Natural killer cell (primary cell): ENCODE measurements around the gene SRI. TPM values are rescaled to one million over a fixed set of nuclear protein-coding genes. Genes with fewer than 3 reads are reported as not detected.
A peak's percentile ranks its signal among the peaks of the same experiment; 100 is the strongest.

ENCODE experiments used
- ATAC-seq, 3 donors: fragments of 150-1000 bp in 2 of 3; fragments of 200-7000 bp in 1 of 3; cut with Tn5 transposase; 1 replicate in 1 of 3; 2 replicates in 2 of 3; pipeline ENCODE4 v1.10.0; 2021; ENCODE audit warnings: mild to moderate bottlenecking in 2 of 3, moderate library complexity in 2 of 3
- DNase-seq, 2 donors: peaks; one replicate each; pipeline versions ENCODE4 v3.0.0 to v3.0.0-alpha.2; 2013 to 2021; ENCODE audit warnings: mixed read lengths in 1 of 2
- H3K27ac ChIP-seq: one replicate; pipeline ENCODE4 v1.5.1; 2013; ENCODE audit warnings: mild to moderate bottlenecking, low read length
- H3K27me3 ChIP-seq: one replicate; pipeline ENCODE4 v1.6.1; 2013; ENCODE audit warnings: low read length; ENCODE audit not compliant: control insufficient read depth, insufficient read depth
- H3K36me3 ChIP-seq: one replicate; pipeline ENCODE4 v1.6.1; 2013; ENCODE audit warnings: low read length; ENCODE audit not compliant: control insufficient read depth, insufficient read depth
- H3K4me1 ChIP-seq: one replicate; pipeline ENCODE4 v1.6.1; 2013; ENCODE audit warnings: low read length; ENCODE audit not compliant: control insufficient read depth, insufficient read depth
- H3K4me3 ChIP-seq: one replicate; pipeline ENCODE4 v1.5.1; 2013; ENCODE audit warnings: low read length
- H3K9me3 ChIP-seq: one replicate; pipeline ENCODE4 v1.6.1; 2013; ENCODE audit warnings: low read length; ENCODE audit not compliant: control insufficient read depth, insufficient read depth
- H3K27ac Mint-ChIP-seq, 2 donors: one replicate each; pipeline ENCODE4 v1.8.0; 2022; ENCODE audit warnings: mild to moderate bottlenecking in 2 of 2, mixed read lengths in 2 of 2, moderate library complexity in 1 of 2
- H3K27me3 Mint-ChIP-seq, 2 donors: one replicate each; pipeline ENCODE4 v1.8.0; 2022; ENCODE audit warnings: low read depth in 2 of 2, mixed read lengths in 2 of 2
- H3K36me3 Mint-ChIP-seq: one replicate; pipeline ENCODE4 v1.8.0; 2022; ENCODE audit warnings: mixed read lengths
- H3K4me1 Mint-ChIP-seq, 2 donors: one replicate each; pipeline ENCODE4 v1.8.0; 2022; ENCODE audit warnings: mixed read lengths in 2 of 2
- H3K4me3 Mint-ChIP-seq: one replicate; pipeline ENCODE4 v1.8.0; 2022; ENCODE audit warnings: mild to moderate bottlenecking, moderate library complexity, mixed read lengths
- H3K9me3 Mint-ChIP-seq, 2 donors: one replicate each; pipeline ENCODE4 v1.8.0; 2022; ENCODE audit warnings: mixed read lengths in 2 of 2
- WGBS: methylation state at CpG from one replicate; pipeline ENCODE4 v1.1.7; 2013; ENCODE audit warnings: missing lambda C conversion rate; ENCODE audit not compliant: insufficient coverage; 5-methylcytosine and 5-hydroxymethylcytosine counted together
- intact Hi-C: fragments of 100-400 bp; cut with micrococcal nuclease; formaldehyde crosslinking; loops from one replicate; pipeline ENCODE4 v1.14.2; 2022
- total RNA-seq, 4 donors: library from RNA; stranded (reverse); fragments of 120-200 nt in 1 of 4; gene quantifications; one replicate each; pipeline versions ENCODE4 v1.2.3 to v1.2.4, GENCODE V29; 2013 to 2022
- TF ChIP-seq, protein P1 (sequence below): fragments of 200-600 bp; IDR thresholded peaks from one replicate; pipeline ENCODE4 v1.8.0; 2022; ENCODE audit warnings: antibody characterized with exemption

The SRI gene
- total RNA-seq, 3 donors from 2014 or later (not counting 1 experiment from before 2014, with no cell fraction given): 67.9 to 75.0 (median 68.6) TPM

GRCh38 chr7:88224601-88225275 is 4.9 kb upstream of the SRI start:
- H3K4me3 Mint-ChIP-seq: no peak overlapping the region
- DNase-seq: no peak
- H3K27ac ChIP-seq: no peak overlapping the region

DNA sequence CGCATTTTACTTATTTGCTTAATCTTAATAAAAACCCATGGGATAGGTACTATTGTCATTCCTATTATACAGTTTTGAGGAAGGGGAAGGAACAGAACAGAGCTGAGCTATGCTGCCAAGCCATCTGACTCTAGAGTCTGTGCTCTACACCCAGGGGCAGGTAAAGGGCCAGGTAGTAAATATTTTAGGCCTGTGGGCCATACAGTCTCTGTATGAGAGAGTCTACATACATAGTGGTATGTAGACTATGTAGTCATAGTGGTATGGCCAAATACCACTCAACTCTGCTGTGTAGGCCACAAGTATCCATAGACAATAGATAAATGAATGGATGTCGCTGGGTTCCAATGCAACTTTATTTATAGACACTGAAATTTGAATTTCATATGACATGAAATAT is 3.4 kb upstream of the SRI start:
- H3K4me1 ChIP-seq: peaks cover 6% of the 10 kb centered on the region
- Mint-ChIP-seq H3K4me3 (no peak overlapping the region), H3K27me3 (peaks cover under 1 to 1% of the 10 kb centered on the region in 2 donors), H3K9me3 (peaks cover 0 to 1% of the 10 kb centered on the region in 2 donors), H3K4me1 (peaks cover 22 to 27% of the 10 kb centered on the region in 2 donors), H3K27ac (no peak overlapping the region), H3K36me3 (peaks cover 1% of the 10 kb centered on the region)
- ATAC-seq: no peak
- H3K36me3 ChIP-seq: no peaks in the 10 kb centered on the region
- DNase-seq: no peak
- H3K9me3 ChIP-seq: no peaks in the 10 kb centered on the region
- intact Hi-C loops: no loop called here
- no CpG with 5 or more reads among the region's 2 CpGs for WGBS
- peaks cover 4% of the 10 kb centered on the region for H3K27me3 ChIP-seq
- H3K27ac ChIP-seq: no peak overlapping the region
- TF ChIP-seq, protein P1, sequence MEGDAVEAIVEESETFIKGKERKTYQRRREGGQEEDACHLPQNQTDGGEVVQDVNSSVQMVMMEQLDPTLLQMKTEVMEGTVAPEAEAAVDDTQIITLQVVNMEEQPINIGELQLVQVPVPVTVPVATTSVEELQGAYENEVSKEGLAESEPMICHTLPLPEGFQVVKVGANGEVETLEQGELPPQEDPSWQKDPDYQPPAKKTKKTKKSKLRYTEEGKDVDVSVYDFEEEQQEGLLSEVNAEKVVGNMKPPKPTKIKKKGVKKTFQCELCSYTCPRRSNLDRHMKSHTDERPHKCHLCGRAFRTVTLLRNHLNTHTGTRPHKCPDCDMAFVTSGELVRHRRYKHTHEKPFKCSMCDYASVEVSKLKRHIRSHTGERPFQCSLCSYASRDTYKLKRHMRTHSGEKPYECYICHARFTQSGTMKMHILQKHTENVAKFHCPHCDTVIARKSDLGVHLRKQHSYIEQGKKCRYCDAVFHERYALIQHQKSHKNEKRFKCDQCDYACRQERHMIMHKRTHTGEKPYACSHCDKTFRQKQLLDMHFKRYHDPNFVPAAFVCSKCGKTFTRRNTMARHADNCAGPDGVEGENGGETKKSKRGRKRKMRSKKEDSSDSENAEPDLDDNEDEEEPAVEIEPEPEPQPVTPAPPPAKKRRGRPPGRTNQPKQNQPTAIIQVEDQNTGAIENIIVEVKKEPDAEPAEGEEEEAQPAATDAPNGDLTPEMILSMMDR: no peak
- H3K4me3 ChIP-seq: no peak overlapping the region

More at GRCh38 chr7:88224601-88225275, 4.9 kb upstream of the SRI start:
- TF ChIP-seq, protein P1: no peak
- Mint-ChIP-seq H3K27me3 (peaks cover 5 to 12% of the 10 kb centered on the region in 2 donors), H3K4me1 (peaks cover 14 to 15% of the 10 kb centered on the region in 2 donors), H3K9me3 (peaks cover 0 to 7% of the 10 kb centered on the region in 2 donors), H3K27ac (no peak overlapping the region), H3K36me3 (peaks cover 9% of the 10 kb centered on the region)
- ATAC-seq: no peak
- Histone ChIP-seq H3K9me3 (no peaks in the 10 kb centered on the region), H3K4me3 (no peak overlapping the region), H3K27me3 (peaks cover 4% of the 10 kb centered on the region), H3K4me1 (peaks cover 6% of the 10 kb centered on the region), H3K36me3 (no peaks in the 10 kb centered on the region)
- WGBS: 83% methylated on average over 1 of the region's 2 CpGs
- intact Hi-C loops: no loop called here

GRCh38 chr7:88218836-88219605 is 817 bp downstream of the SRI start:
- Histone ChIP-seq H3K4me1 (peaks cover 9% of the 10 kb centered on the region), H3K36me3 (peaks cover 24% of the 10 kb centered on the region), H3K27me3 (no peaks in the 10 kb centered on the region), H3K27ac (peak overlapping the region; percentile 87), H3K9me3 (no peaks in the 10 kb centered on the region), H3K4me3 (peak overlapping the region; percentile 88)
- peak; percentile 44 to 66 for DNase-seq
- H3K36me3 Mint-ChIP-seq: peaks cover 2% of the 10 kb centered on the region
- no peaks in the 10 kb centered on the region for H3K9me3 Mint-ChIP-seq
- H3K4me1 Mint-ChIP-seq: peaks cover 35 to 46% of the 10 kb centered on the region in 2 donors
- ATAC-seq: peak; percentile 28 to 47 (median 35)
- WGBS: under 1% methylated on average over 23 of the region's 27 CpGs
- intact Hi-C loops: loop anchor here (5.0 kb wide), 1 partner anchor 342 kb away; the partner anchor contains the start of genes DBF4 and SLC25A40
- H3K4me3 Mint-ChIP-seq: peak overlapping the region; percentile 95
- TF ChIP-seq, protein P1: no peak
- peak overlapping the region; percentile 90 to 91 for H3K27ac Mint-ChIP-seq
- no peaks in the 10 kb centered on the region for H3K27me3 Mint-ChIP-seq
